NCI-H2081 treated with DMSO at 0.1 percent for 48 hours (cell line): ENCODE data around the gene TMPRSS7.
A peak's percentile ranks its signal among the peaks of the same experiment; 100 is the strongest.

ENCODE experiments used
- DNase-seq: peaks from one replicate; lab custom pipeline; 2025; lab: John Stamatoyannopoulos, UW

TMPRSS7 gene

DNA sequence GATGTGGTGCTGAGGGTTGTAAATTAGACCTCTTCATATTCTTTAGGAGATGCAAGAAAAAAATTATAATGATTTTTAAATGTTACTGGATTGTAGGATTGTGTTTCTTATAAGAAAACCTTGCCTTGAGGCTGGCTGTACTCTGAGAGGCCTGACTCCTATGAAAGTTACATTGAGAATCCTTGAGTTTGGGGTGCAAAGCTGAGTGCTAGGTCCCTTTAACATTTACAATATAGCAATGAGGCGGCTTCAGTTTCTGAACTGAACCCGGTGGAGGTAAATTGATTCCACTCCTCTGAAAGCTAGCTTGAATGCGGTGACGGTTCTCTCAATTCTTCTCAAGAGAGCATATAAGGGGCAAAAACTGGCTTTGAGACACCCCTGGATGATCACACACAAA is at the start of gene TMPRSS7:
Gene TMPRSS7, plus strand, starts transcription at position 301 of the 400 bp plus-strand sequence. CDS start 110 bp downstream, outside the sequence.
- DNase-seq: no peak

- DNase-seq: no peak
These were observed 47.7 kb upstream of the TMPRSS7 start for GRCh38 chr3:111986800-111987199.

DNA sequence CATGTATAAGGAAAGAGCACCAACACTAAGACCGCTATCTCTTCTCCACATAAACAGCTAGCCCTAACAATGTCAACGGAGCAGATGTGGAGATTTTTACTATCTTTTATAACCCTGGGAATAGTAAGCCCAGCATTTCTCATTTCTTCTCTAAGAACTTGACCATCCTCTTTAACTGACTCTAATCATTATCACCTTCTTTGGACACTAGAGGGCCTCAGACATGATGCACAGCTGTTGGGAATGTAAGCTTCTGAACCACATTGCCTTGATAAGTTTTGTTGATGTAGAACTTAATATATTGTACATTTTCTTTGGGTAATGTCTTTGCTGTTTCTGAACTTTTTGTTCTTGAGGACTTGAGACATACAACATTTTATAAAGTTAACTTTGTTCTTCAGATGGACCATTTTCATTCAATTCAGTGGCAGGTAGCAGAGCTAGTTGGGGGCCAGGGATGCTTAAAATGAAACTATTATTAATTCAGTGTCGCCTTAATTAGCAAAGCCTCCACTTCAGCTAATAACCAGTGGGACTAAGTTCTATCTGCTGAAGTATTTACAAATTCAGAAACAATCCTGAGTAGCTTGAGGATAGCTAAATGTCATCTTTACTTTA is 45.4 kb upstream of the TMPRSS7 start:
- DNase-seq: peak; percentile 34

- no peak for DNase-seq
These were observed 41.5 kb upstream of the TMPRSS7 start for GRCh38 chr3:111993038-111993437.

DNA sequence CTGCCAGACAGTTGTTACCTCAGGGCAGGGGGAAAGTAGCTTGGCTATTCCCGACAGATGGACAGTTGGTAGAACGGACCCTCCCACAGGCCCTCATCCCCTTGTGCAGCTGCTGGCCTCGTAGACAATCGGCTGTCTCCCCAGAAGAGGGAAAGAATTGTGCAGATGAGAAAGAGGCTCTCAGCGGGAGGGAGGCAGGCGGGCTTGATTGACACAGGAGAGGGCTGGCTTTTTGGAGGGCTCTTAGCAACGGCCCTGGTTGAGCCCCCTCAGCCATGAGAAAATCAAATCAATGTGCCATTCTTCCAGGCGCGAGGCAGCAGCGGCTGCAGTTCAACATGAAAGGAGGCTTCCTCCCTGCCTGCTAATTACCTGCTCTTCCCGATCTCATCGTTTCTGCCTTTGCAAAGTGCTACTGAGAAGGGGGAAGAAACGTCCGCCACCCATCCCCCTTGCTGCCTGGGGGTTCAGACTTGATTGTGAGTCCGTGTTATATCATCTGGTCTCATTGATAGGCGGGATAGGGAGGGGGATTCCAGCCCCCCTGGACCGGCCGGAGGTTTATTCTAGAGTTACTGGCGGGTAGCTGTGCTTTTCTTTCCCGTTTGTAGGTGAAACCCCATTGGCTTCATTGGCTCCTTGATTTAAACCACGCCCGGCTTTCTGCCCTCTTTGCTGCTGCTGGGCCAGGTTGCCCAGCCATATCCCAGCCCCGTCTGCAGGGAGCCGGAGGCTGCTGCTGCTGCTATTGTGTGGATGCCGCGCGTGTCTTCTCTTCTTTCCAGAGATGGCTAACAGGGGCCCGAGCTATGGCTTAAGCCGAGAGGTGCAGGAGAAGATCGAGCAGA is 35.7 kb upstream of the TMPRSS7 start, which contains the start of gene TAGLN3:
Gene TAGLN3, plus strand, starts transcription at position 287 of the 848 bp plus-strand sequence. Its CDS starts 501 bp downstream, at position 788.
- DNase-seq: no peak

DNA sequence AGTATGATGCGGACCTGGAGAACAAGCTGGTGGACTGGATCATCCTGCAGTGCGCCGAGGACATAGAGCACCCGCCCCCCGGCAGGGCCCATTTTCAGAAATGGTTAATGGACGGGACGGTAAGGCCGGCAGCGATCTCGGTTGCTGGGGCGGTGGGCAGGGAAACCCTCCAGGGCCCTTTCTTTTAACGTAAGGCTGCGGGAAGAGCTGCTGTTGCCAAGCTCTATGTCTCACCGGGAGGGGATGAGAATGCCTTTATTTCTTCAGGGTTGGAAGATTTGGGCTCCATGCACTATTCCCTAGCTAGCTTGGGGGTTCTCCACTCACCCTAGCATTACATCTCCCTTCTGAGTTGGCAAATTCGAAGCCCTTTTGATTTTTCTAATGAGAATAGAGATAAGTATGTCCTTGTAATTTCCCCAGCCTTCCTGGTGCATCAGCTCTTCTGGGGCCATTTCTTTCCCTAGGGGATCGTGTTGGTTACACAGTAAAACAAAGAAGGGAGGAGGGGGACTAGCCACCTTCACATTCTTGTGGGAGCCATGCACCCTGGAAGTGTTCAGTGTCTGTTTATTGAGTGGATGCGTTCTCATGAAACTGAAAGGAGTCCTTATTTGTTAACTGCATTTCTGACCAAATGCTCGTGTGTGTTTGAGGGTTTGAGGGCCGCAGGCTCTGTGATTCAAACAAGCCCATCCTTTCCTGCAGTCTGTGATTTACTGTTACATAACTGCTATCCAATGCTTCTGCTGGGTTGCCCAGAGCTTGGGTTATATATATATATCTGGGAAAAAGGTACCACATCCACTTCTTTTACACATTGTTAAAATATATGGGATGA is 34.8 kb upstream of the TMPRSS7 start:
- DNase-seq: no peak

GRCh38 chr3:112000367-112000771 is 34.2 kb upstream of the TMPRSS7 start:
- DNase-seq: no peak

GRCh38 chr3:112000966-112001365 is 33.6 kb upstream of the TMPRSS7 start:
- DNase-seq: no peak

DNA sequence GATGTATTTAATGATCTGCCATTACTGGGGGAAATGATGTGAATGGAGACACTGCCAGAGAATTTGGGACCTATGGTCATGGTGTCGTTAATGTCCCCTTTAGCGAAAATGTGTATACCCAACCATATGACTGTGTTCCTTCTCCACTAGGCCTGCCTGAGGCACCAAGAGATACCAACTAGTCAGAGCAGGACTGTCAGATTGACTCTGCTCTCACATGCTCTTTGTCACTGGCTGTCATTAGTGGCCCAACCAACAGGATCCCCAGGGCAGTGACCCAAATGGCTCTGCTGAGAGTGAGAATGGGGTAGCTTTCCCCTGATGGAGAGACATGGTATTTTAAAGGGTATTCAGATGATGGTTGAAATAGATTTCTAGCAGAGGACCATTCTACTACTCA is 33.0 kb upstream of the TMPRSS7 start:
- DNase-seq: no peak

DNA sequence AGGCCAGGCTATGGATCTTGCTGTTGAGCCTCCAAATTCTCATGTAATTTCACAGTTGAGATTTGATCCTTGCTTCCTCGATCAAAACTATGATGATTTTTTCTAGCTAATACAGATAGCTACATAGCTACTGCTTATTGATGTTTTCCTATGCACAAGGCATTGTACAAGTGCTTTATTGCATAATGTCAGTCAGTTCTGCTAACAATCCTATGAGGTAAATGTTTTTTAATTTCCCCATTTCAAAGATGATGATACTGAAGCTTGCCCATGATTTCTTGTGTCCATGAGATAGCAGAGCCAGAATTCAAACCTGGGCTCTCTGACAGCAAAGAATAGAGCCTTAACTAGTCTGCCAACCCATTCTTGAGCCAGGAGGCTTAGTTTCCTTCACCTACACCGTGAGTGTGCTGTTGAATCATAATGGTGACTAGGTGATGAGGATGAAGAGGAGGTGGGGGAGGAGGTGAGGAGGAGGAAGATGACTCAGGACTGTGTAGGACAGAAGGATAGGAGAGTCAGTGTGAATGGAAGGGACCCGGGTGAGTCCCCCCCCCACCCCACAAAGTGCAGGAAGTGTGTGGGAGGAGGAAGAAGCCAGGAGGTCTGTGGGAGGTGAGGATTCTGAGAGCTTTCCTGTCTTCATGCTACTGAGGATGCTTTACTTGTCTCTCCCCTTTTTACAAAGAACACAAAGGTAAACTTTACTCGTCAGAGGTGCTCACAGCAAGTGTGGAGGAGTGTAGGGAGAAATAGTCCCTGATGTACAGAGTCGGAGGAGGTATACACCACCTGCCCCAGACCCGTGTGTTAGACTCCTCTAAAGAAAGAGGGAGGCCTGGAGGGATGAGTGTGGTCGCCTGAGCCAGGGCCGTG is 32.2 kb upstream of the TMPRSS7 start:
- DNase-seq: no peak

- no peak for DNase-seq
These were observed 31.0 kb upstream of the TMPRSS7 start for GRCh38 chr3:112003321-112004080.

DNA sequence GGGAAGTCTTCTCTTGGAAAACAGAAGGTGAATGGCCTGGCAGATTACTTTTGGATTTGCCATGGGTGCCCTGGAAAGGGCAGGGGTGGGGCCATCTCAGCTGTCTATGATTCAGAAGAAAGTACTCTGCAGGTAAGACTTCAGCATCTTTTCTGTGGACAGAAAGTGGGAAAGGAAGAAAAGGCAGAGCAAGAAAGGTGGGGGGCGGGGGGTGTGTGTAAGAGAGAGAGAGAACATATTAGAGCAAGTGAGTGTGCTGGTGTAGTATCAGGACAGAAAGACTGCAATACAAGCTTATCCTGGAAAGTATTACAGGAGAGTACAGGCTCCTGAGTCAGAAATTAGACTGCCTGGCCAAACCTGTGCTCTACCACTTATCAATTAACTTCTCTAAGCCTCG is 30.3 kb upstream of the TMPRSS7 start:
- no peak for DNase-seq

DNA sequence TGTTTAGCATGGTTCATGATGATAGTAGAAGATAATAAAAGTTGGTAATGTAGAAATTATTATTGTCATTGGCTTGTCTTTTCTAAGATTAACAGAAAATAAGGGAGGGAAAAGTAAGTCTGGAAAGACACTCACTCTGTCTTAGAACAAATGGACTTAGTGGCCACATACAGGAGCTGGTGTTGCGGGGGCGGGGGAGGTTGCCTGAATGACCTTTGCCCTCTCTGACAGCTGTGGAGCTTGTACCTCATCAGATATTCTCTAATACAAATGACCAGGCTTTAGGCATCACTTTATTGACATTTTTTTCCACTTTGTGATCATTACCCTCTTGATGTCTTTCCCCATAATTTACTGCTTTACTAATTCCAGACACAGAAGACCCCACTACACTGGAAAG is 29.9 kb upstream of the TMPRSS7 start:
- DNase-seq: no peak

GRCh38 chr3:112005091-112005672 is 29.4 kb upstream of the TMPRSS7 start:
- no peak for DNase-seq

DNA sequence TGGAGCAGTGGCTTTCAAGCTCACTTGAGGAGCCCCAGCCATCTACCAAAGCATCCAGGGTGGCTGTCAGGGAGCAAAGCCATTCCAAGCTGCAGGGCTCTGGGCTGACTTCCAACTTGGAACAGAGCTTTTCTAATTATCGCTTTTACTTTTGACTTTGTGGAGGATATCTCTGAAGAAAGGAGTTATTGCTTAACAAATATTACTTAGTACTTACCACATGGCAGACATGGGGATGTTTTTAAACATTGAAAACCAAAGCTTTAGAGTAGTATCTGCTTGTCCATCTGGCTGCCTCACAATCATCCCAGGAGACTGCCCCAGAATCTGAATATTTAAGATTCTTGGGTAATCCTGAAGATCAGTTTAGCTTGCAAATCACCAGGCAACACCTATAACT is 26.9 kb upstream of the TMPRSS7 start:
- DNase-seq: no peak

DNA sequence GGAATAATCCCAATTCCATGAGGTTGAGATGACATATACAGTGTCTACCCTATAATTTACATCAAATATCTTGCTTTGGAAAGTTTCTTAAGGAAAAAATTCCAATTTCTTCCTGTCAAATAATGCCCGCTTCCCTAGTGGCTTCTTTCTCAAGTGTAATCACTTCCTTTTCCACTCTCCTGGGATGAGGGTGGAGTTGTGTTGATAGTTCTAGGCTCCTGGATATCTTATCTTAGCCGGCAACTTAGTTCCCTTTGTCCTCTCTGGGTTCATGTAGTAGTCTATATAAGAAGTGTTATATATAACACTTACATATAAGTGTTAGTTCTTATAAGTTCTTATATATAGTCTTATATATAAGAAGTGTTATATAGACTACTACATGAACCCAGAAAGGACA is 24.9 kb upstream of the TMPRSS7 start:
- no peak for DNase-seq

DNA sequence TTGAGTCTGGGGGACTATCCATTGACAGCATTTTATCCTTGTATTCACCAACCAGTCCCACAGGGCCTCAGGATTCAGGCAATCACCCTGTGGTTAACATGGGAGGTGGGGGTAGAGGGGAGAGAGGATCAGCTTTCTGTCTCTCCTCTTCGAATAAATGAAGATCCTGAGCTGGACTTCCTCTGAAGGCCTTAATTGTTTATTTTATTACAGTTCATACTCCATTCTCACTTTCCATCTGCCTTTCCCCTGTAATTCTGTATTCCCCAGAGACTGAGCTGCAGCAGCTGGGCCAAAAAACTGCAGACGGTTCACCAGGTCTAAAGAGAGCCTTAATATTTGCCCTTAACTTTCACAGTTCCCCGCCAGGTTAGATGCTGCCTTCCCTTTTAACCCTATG is 23.9 kb upstream of the TMPRSS7 start:
- DNase-seq: no peak

DNA sequence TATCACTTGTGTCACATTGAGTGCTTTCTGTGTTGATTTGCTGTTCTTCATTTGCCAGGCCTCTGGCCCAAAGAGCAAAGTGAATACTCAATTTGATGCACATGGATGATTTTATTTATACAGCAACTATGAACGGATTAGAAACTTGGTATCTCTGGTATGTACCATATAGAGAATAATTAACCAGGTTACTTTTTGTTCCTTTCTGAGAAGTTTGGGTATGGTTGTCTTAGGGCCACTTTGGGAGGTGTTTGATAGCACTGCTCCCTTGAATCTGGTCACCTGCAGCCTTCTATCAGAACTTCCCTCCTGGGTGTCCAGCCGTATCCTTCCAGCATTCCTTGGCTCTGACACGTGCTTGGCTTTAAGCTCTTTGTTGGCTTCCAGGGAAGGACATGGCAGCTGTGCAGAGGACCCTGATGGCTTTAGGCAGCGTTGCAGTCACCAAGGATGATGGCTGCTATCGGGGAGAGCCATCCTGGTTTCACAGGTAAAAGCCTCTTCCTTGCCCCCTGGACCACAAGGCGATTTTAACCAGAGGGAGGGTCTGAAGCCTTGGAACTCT is 23.1 kb upstream of the TMPRSS7 start:
- DNase-seq: no peak

- DNase-seq: no peak
These were observed 22.1 kb upstream of the TMPRSS7 start for GRCh38 chr3:112012205-112012992.
